GM23248 (cell line): Measurements from ENCODE around the gene PHOX2A.
"Not testable (repeated sequence)": the region's sequence is repeated elsewhere in the genome, so short reads cannot be mapped to it uniquely, and the experiment has no call there.

Source experiments
- EZH2 ChIP-seq: fragments of 200-600 bp; sonication (generic); IDR thresholded peaks from 2 replicates; pipeline ENCODE4 v1.6.1; 2018; ENCODE audit warnings: antibody characterized with exemption, mild to moderate bottlenecking; ENCODE audit not compliant: insufficient read depth, poor library complexity, severe bottlenecking
- EZH2phosphoT487 ChIP-seq: fragments of 200-600 bp; sonication (generic); IDR thresholded peaks from 2 replicates; pipeline ENCODE4 v1.6.1; 2018; ENCODE audit warnings: antibody characterized with exemption, moderate library complexity, mild to moderate bottlenecking, low read depth; ENCODE audit not compliant: insufficient read depth

GRCh38 chr11:72201445-72201844 is 42.5 kb downstream of the PHOX2A start:
- not testable (repeated sequence) for TF ChIP-seq EZH2phosphoT487, EZH2
